ENCODE measurements around the gene NF1.
"Not testable (repeated sequence)": the region's sequence is repeated elsewhere in the genome, so short reads cannot be mapped to it uniquely, and the experiment has no call there.

The NF1 gene
- total RNA-seq: 41.5 to 79.7 reads per million in 2 donors

GRCh38 chr17:31094600-31095235, at the start of gene NF1:
Gene NF1 (plus strand): TSS chr17:31094977. CDS start chr17:31095310, 333 bp downstream.
- peak; percentile 78 for DNase-seq

- DNase-seq: not testable (repeated sequence)
Measured at GRCh38 chr17:31046856-31047425, 47.8 kb upstream of the NF1 start.

- no peak for DNase-seq
Measured at GRCh38 chr17:31048142-31048541, 46.6 kb upstream of the NF1 start.

- no peak for DNase-seq
Measured at GRCh38 chr17:31048780-31049179, 46.0 kb upstream of the NF1 start.

- no peak for DNase-seq
Measured at GRCh38 chr17:31050948-31051347, 43.8 kb upstream of the NF1 start.

- DNase-seq: no peak
Measured at GRCh38 chr17:31051506-31051905, 43.3 kb upstream of the NF1 start.

GRCh38 chr17:31052187-31052889, 42.4 kb upstream of the NF1 start:
- DNase-seq: no peak

GRCh38 chr17:31053071-31053470, 41.7 kb upstream of the NF1 start:
- DNase-seq: no peak

- DNase-seq: no peak
Measured at GRCh38 chr17:31054761-31055160, 40.0 kb upstream of the NF1 start.

GRCh38 chr17:31058976-31059375, 35.8 kb upstream of the NF1 start:
- DNase-seq: no peak

- no peak for DNase-seq
Measured at GRCh38 chr17:31060791-31061550, 33.8 kb upstream of the NF1 start.

- no peak for DNase-seq
Measured at GRCh38 chr17:31061678-31062077, 33.1 kb upstream of the NF1 start.

GRCh38 chr17:31062346-31062745, 32.4 kb upstream of the NF1 start:
- DNase-seq: no peak

- DNase-seq: no peak
Measured at GRCh38 chr17:31064707-31065106, 30.1 kb upstream of the NF1 start.

GRCh38 chr17:31067691-31068184, 27.0 kb upstream of the NF1 start:
- no peak for DNase-seq

GRCh38 chr17:31068291-31068690, 26.5 kb upstream of the NF1 start:
- peak; percentile 11 for DNase-seq

- no peak for DNase-seq
Measured at GRCh38 chr17:31072186-31072585, 22.6 kb upstream of the NF1 start.

GRCh38 chr17:31073411-31073810, 21.4 kb upstream of the NF1 start:
- DNase-seq: no peak

GRCh38 chr17:31074772-31075555, 19.8 kb upstream of the NF1 start:
- DNase-seq: no peak

- no peak for DNase-seq
Measured at GRCh38 chr17:31078290-31078689, 16.5 kb upstream of the NF1 start.

GRCh38 chr17:31079731-31080130, 15.0 kb upstream of the NF1 start:
- DNase-seq: no peak

- no peak for DNase-seq
Measured at GRCh38 chr17:31085563-31085962, 9.2 kb upstream of the NF1 start.

Data from T-helper 9 cell (primary cell).